NCI-H1417 treated with DMSO at 0.1 percent for 48 hours (cell line): ENCODE data around the gene METTL9.
"Not testable (repeated sequence)": the region's sequence is repeated elsewhere in the genome, so short reads cannot be mapped to it uniquely, and the experiment has no call there.

Source experiments
- DNase-seq: peaks from one replicate; lab custom pipeline; 2025; lab: John Stamatoyannopoulos, UW

METTL9 gene

DNA sequence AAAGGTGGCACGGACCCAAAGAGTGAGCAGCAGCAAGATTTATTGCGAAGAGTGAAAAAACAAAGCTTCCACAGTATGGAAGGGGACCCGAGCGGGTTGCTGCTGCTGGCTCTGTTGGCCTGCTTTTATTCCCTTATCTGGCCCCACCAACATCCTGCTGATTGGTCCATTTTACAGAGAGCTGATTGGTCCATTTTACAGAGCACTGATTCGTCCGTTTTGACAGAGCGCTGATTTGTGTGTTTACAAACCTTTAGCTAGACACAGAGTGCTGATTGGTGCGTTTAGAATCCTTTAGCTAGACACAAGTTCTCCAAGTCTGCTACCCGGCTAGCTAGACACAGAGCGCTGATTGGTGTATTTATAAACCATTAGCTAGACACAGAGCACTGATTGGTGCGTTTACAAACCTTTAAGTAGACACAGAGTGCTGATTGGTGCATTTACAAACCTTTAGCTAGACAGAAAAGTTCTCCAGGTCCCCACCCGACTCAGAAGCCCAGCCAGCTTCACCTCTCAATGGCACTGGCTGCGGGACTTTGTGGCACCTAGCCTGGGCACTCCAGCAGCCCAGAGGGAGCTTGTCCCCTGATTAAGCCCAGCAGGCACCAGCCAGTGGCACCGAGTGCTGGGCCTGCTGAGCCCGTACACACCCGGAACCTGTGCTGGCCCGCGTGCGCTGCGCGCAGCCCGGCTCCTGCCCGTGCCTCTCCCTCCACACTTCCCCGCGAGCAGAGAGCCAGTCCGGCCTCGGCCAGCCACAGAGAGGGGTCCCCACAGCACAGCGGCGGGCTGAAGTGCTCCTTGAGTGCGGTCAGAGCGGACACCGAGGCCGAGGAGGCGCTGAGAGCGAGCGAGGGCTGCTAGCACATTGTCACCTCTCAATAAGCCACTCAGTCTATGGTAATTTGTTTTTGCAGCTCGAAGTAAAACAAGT lies 37.9 kb downstream of the METTL9 start:
- no peak for DNase-seq

DNA sequence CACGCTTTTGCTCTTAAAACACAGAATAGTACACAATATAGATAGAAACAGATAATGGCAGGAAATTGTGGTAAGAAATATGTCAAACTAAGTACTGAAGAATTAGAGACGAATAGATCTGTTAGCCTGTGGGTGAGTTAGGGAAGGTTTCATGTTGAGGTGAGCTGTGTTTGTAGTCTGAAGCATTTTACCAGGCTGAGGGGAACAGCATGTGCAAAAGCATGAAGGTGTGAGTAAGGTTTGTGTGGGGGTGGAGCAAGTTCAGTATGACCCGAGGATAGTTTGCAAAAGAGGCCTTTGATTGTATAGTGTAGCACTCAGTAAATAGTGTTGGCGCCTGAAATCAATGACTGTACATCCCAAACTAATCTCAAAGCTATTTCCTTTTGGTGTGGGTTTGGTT lies 39.2 kb downstream of the METTL9 start:
- DNase-seq = no peak

- DNase-seq = no peak
Measured at GRCh38 chr16:21639493-21639892, 40.1 kb downstream of the METTL9 start.

DNA sequence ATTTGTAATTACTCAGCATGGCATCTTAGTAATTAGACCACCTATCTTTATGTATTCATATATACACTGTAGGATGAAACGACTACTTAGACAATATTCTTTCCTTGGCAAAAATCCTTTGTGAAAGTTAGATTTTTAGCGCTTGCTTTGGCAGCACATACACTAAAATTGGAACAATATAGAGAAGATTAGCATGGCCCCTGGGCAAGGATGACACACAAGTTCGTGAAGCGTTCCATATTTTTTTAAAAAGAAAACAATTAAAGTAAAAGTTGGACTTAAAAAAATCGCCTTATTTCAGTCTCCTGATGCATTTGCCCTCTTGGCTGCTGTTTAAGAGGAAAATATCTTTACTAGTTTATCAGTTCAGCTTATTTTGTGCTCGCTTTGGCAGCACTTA lies 42.5 kb downstream of the METTL9 start:
- no peak for DNase-seq

- DNase-seq = no peak
Measured at GRCh38 chr16:21642861-21643260, 43.5 kb downstream of the METTL9 start.

GRCh38 chr16:21643785-21644184 lies 44.4 kb downstream of the METTL9 start:
- no peak for DNase-seq

DNA sequence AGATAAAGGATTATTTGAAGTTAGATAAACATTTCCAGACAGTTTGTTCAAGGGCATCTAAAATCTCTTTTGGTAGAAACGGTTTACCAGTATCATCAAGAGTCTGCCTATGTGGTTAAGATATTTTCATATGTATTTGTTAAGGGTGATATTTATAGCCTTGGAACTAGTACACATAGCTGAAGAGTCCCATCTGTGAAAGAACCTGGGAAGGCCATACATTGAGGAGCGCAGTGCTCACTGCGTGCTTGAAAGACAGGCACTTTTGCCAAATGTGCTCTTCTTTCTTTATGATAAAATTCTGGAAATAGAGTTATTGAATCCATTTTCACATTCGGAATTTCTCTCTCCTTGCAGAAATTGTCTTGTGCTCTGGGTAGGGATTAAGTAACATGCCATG lies 45.3 kb downstream of the METTL9 start:
- no peak for DNase-seq

GRCh38 chr16:21645261-21645721 lies 45.9 kb downstream of the METTL9 start:
- DNase-seq = no peak

DNA sequence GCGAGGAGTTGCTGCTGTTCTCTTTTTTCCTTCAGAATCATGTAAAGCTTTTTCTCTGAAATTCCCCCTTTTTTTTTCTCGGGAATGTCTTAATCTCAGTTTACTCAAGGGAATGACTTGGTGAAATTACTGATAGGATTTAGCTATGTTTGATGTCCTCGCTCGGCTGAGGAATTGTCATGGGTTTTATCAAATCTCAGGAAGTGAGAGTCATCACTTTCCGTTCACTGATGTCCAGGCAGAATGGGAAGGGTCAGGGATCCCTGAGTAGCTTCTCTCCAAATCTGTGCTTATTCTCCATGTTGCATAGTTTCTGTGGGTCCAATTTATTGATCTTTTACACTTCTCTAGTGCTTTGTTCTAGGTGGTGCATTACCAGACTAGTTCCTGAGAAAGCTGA lies 46.7 kb downstream of the METTL9 start:
- DNase-seq = no peak

DNA sequence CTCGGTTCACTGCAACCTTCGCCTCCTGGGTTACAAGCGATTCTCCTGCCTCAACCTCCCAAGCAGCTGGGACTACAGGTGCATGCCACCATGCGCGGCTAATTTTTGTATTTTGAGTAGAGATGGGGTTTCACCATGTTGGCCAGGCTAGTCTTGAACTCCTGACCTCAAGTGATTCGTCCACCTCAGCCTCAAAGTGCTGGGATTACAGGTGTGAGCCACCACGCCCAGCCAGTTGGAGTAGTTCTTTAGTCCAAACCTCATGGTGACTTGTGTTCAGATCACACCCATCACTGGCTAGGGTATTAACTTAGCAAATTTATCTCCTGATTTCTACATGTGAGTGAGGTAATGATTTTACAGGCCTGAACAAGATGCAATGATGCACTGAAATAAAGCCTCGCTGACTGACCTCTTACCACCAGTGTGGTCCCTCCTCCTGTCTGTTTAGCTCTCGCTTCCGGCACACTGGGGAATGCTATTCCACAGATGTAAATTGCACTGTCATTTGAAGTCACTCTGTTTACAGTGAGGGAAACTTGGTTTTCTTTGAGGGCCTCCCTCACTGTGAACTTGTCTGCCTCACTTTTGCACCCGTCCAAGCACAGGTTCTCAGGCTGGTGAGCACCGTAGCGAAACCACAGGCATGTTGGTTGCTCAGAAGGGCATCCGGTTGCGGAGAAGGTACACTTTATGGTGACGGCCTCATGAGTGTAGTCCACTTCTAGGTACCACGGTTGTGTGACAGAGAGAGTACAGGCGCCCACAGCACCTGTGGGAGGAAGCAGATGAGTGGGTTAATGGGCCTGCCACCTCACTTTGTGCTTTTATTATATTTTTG lies 47.6 kb downstream of the METTL9 start:
- no peak for DNase-seq

DNA sequence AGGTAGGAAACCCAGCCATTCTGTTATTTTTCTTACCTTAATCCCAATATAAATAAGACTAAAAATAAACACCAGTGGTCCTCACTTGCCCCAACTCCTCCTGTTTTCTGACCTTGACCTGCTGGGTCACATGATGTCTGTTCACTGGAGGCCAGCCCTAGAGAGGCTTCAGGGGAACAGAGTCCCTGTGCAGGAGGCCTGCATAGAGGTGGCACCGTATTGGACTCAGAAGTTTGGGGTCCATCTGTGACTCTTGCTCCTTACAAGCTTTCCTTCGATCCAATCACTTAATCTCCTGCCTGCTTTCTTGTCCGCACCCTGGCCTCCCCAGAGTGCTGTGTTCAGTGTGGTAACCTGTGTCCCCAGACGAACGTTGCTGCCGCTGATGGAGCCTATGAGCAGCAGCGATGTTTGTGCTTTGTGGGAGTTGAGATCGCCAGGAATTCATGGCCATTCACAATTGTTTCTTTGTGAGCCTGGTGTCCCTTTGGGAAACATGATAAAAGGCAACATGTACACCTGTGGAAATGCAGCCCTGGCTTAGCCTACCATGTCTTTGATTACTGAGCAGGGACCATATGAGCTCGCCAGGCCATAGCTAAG lies 48.3 kb downstream of the METTL9 start:
- DNase-seq = no peak

- DNase-seq = not testable (repeated sequence)
Measured at GRCh38 chr16:21649826-21650406, 50.5 kb downstream of the METTL9 start.

DNA sequence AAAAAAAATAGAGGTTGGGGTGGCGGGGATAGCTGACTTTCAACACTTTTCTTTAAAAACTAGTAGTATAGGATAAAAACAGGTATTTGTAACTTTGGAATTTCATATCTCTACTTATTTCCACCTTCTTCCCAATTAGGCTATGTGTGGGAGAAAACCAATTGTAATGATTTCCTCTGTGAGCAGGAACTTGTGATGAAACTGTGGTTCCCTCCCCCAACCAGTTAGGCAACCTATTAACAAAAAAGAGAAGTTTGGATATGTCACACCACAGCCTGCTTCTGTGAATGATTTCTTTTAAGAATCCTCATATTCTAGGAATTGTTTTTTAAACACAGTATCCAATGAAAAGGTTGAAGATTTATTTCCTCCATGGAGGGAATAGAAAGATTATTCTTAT lies 51.1 kb downstream of the METTL9 start:
- DNase-seq = no peak

DNA sequence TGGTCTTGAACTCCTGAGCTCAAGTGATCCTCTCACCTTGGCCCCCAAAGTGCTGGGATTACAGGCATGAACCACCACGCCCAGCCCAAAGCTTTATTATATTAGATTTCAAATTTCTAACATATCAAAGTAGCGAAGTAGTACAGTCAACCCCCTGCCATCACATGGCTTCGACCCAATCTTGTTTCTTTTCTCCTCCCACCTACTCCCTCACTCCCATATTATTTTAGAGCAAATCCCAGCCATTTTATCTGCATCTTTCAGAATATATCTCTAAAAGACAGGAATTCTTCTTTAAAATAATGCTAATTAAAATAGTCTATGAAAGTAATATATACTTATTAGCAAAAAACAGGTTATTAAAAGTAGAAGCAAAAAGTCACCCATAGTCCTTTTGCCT lies 52.1 kb downstream of the METTL9 start:
- no peak for DNase-seq

- DNase-seq = no peak
Measured at GRCh38 chr16:21652453-21652852, 53.1 kb downstream of the METTL9 start, which contains the start of gene IGSF6. IGSF6 (minus strand) TSS chr16:21652608; CDS start chr16:21652598, 10 bp downstream.

GRCh38 chr16:21653571-21653970 lies 54.2 kb downstream of the METTL9 start:
- no peak for DNase-seq

DNA sequence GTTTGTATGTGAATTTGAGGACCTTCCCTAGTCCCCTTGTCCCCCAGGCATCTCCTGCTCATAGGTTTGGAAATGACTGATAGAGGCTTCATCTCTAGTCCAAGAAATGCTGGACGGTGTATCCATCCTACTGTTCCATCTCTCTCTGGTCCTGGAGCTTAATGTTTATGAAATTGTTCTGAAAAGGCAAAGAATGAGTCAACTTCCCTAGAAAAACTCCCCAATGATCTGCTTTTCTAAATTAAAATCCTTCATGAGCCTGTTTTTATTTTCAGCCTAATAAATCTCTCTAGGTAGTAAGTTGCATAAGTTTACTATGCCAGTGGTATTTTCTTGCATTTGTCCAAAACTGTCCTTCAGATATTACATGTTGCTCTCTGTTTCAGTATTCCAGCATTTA lies 55.1 kb downstream of the METTL9 start:
- DNase-seq = no peak

DNA sequence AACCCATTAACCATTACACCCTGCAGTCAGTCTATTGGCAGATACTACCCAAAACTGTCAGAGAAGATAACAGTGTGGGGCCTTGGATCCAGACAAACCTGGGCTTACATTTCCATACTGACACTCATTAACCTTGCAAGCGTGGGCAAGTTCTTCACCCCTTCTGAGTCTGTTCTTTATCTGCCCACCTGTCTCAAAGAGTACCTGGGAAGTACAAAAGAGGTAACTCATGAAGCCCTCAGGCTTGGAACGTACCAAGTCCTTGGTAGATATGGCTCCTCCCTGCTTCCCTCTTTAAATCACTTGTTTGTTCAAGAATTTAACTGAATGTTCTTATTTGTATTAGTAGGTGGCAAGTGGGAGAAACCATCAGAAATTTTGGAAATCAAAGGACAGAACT lies 55.5 kb downstream of the METTL9 start:
- no peak for DNase-seq

GRCh38 chr16:21656795-21657768 lies 57.7 kb downstream of the METTL9 start:
- no peak for DNase-seq

DNA sequence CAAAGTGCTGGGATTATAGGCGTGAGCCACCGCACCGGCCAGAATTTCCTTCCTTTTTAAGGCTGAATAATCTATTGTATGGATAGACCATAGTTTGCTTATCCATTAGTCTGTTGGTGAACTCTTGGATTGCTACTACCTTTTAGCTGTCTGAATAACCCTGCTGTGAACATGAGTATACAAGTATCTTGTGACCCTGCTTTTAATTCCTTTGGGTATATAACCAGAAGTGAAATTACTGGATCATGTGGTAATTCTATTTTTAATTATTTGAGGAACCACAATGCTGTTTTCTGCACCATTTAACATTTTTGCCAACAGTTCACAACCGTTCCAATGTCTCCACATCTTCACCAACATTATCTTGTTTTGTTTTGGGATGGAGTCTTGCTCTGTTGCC lies 59.7 kb downstream of the METTL9 start:
- no peak for DNase-seq
